Mesothelial cell of epicardium (in vitro differentiated cells): ENCODE measurements around the gene APC2. TPM values are rescaled to one million over a fixed set of nuclear protein-coding genes. Genes with fewer than 3 reads are reported as not detected.

Source experiments
- DNase-seq, 2 experiments: peaks; one replicate each; pipeline ENCODE4 v3.0.0; 2021; ENCODE audit warnings: low spot score in 2 of 2; ENCODE audit not compliant: unreplicated experiment in 2 of 2
- H3K27ac Mint-ChIP-seq: 2 replicates; pipeline ENCODE4 v1.8.0; 2021; ENCODE audit warnings: mixed read lengths
- H3K27me3 Mint-ChIP-seq: 2 replicates; pipeline ENCODE4 v1.8.0; 2021; ENCODE audit warnings: low read depth, mixed read lengths
- H3K36me3 Mint-ChIP-seq: 2 replicates; pipeline ENCODE4 v1.8.0; 2021; ENCODE audit warnings: mixed read lengths
- H3K4me1 Mint-ChIP-seq: 2 replicates; pipeline ENCODE4 v1.8.0; 2021; ENCODE audit warnings: mixed read lengths
- H3K4me3 Mint-ChIP-seq: 2 replicates; pipeline ENCODE4 v1.8.0; 2021; ENCODE audit warnings: mild to moderate bottlenecking, moderate library complexity, mixed read lengths
- H3K9me3 Mint-ChIP-seq: 2 replicates; pipeline ENCODE4 v1.8.0; 2021; ENCODE audit warnings: mixed read lengths
- CTCF ChIP-seq: fragments of 200-600 bp; sonication (generic); IDR thresholded peaks from one replicate; pipeline ENCODE4 v1.5.0; 2021; ENCODE audit warnings: antibody characterized with exemption; ENCODE audit not compliant: unreplicated experiment
- total RNA-seq: library from RNA; stranded (reverse); gene quantifications from 3 replicates; pipeline ENCODE4 v1.2.1, GENCODE V29; 2021

APC2 gene
- total RNA-seq, 1 donor from 2014 or later = 2.3 TPM

DNA sequence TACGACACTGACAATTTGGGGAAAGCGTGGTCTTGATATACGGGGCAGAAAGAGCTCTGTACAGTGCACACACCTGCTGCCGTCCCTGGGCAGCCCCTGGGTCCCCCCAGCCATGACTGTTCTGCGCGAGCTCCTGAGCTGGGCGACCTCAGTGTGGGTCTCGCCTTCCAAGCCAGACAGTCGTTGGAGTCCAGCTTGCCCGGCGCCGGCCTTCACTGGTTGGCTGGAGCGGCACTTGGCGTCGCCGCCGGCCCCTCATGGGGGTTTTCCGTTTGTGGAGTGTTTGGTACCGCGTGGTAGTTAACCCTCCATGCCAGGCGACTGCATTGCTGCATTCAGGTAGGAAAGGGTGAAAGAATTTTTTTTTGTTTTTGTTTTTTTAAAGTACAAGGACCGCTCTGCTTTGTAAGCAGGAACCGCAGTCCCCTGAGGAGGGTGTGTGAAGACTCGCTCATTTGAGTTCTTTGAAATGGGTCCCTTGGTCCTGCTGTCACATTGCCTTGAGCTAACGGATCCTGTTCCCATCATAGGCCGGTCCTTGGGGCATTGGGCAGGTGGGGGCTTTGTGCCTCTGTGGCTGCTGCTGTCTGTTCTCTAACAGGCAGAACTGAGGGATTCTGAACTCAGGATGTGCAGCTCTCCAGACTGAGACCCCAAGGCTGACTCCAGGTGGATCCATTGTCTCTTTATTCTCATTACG, 22.6 kb upstream of the APC2 start:
- Mint-ChIP-seq H3K4me1 (peaks cover 6% of the 10 kb centered on the region), H3K4me3 (no peak overlapping the region), H3K27ac (no peak overlapping the region), H3K27me3 (no peaks in the 10 kb centered on the region), H3K36me3 (peaks cover 13% of the 10 kb centered on the region), H3K9me3 (no peaks in the 10 kb centered on the region)
- no peak for TF ChIP-seq CTCF
- no peak for DNase-seq

DNA sequence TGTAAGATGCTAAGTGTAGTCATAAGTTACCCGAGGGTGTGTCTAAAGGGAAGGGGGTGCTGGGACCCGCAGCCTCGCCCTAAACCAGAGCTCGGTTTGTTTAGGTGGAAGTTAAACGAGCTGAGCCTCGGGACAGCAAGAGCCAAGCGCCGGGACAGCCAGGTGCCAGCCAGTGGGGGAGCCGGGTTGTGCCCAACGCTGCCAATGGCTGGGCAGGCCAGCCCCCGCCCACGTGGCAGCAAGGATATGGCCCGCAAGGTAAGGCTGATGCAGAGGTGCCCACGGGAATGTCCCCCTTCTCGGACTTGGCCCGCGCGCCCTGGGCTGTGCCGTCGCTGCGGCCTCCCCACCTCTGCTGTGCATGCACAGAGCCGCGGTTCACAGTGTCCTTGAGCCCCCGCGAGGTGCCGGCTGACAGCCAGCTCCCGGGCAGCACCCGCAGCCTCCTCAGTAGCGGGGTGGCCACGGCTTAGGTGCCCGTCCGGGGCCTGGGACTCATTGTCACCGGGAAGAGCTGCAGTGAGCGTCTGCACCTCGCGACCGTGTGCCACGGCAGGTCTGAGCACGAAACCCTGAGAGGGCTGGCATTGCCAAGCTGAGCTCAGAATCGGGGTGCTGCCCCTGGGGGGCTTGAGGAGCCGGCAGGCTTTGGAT, 21.1 kb upstream of the APC2 start:
- H3K27ac Mint-ChIP-seq = no peak overlapping the region
- no peak overlapping the region for H3K4me3 Mint-ChIP-seq
- DNase-seq = no peak
- H3K9me3 Mint-ChIP-seq = no peaks in the 10 kb centered on the region
- TF ChIP-seq CTCF = no peak
- no peaks in the 10 kb centered on the region for H3K27me3 Mint-ChIP-seq
- peaks cover 7% of the 10 kb centered on the region for H3K36me3 Mint-ChIP-seq
- peaks cover 4% of the 10 kb centered on the region for H3K4me1 Mint-ChIP-seq

DNA sequence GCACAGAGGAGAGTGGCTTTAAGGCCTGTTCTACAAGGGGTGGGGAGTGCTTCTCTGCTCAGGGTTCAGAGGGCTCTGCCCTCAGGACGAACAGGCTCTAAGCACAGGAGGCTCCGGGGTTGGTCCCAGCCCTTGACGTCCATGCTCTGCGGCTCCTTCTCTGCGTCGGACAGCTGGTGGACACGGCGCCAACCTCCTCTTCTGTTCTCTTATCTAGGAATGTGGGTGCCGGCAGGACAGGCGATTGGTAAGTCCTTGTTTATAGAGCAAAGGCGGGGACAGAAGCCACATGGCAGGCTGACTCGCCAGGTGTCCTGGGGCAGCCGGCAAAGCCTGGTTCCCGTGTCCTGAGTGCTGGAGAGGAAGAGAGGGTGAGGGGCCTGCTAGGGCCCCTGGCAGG, 20.2 kb upstream of the APC2 start:
- H3K9me3 Mint-ChIP-seq = no peaks in the 10 kb centered on the region
- no peak overlapping the region for H3K27ac Mint-ChIP-seq
- no peaks in the 10 kb centered on the region for H3K27me3 Mint-ChIP-seq
- TF ChIP-seq CTCF = no peak
- no peak overlapping the region for H3K4me3 Mint-ChIP-seq
- H3K4me1 Mint-ChIP-seq = peaks cover 4% of the 10 kb centered on the region
- peaks cover 7% of the 10 kb centered on the region for H3K36me3 Mint-ChIP-seq
- DNase-seq = no peak

DNA sequence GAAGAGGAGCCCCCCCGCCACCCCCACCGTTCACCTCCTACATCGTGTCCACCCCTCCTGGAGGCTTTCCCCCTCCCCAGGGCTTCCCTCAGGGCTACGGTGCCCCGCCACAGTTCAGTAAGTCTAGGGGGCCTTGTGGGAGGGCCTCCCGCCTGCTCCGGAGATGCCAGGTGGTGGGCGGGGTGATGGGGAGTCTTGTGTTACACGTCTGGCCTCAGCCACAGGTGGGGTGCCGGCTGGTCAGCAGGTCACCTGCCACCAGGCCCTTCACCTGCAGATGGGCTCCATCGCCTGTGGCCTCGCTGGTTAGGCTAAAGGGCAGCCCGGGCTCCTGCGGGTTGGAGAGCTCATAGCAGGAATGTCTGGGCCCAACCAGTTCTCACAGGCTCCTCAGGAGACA, 19.7 kb upstream of the APC2 start:
- Mint-ChIP-seq H3K4me3 (no peak overlapping the region), H3K9me3 (no peaks in the 10 kb centered on the region), H3K27me3 (no peaks in the 10 kb centered on the region), H3K36me3 (peaks cover 5% of the 10 kb centered on the region), H3K4me1 (no peaks in the 10 kb centered on the region), H3K27ac (no peak overlapping the region)
- no peak for DNase-seq
- TF ChIP-seq CTCF = no peak

GRCh38 chr19:1431759-1432506, 18.0 kb upstream of the APC2 start:
- no peak for DNase-seq
- no peak overlapping the region for H3K4me3 Mint-ChIP-seq
- TF ChIP-seq CTCF = no peak
- H3K4me1 Mint-ChIP-seq = no peaks in the 10 kb centered on the region
- H3K36me3 Mint-ChIP-seq = peaks cover 7% of the 10 kb centered on the region
- no peaks in the 10 kb centered on the region for H3K27me3 Mint-ChIP-seq
- no peaks in the 10 kb centered on the region for H3K9me3 Mint-ChIP-seq
- H3K27ac Mint-ChIP-seq = no peak overlapping the region
